ENCODE data around the gene MSANTD2.

DNA sequence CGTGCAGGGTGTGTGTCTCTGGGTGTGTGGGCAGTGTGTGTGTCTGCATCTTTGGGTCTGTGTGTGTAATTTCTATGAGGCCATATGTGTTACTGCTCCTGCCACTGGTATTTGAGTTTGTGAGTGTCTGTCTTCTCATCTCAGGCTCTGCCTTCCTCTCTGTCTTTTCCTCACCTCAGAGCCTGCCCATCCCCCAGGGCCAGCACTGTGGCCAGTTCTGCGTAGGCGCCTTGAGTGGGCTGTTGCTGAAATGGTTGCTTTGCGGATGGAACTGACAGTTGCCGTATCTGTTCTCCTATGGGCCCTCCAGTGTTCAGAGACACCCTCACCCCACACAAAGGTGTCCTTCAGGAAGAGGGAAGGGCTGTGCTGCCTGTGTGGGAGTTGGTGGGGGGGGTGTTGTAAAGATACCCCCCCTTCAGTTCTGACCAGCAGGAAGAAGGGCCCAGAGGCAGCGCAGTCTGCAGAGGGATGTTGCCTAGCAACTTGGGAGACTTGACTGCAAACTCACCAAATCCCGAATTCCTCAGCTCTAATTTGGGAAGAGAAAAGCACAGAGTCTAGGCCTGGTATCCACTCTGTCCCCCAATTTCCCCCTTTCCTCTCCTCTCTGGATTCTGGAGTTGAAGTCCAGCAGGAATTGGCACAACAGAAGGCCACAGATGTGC, 62.4 kb downstream of the MSANTD2 start:
- TF ChIP-seq, protein P1, sequence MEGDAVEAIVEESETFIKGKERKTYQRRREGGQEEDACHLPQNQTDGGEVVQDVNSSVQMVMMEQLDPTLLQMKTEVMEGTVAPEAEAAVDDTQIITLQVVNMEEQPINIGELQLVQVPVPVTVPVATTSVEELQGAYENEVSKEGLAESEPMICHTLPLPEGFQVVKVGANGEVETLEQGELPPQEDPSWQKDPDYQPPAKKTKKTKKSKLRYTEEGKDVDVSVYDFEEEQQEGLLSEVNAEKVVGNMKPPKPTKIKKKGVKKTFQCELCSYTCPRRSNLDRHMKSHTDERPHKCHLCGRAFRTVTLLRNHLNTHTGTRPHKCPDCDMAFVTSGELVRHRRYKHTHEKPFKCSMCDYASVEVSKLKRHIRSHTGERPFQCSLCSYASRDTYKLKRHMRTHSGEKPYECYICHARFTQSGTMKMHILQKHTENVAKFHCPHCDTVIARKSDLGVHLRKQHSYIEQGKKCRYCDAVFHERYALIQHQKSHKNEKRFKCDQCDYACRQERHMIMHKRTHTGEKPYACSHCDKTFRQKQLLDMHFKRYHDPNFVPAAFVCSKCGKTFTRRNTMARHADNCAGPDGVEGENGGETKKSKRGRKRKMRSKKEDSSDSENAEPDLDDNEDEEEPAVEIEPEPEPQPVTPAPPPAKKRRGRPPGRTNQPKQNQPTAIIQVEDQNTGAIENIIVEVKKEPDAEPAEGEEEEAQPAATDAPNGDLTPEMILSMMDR (IDR thresholded peaks at IDR 0.05): no peak
- TF ChIP-seq POLR2A (IDR thresholded peaks at IDR 0.05): no peak
